ENCODE measurements around the gene STOML2. TPM values are rescaled to one million over a fixed set of nuclear protein-coding genes. Genes with fewer than 3 reads are reported as not detected.
A peak's percentile ranks its signal among the peaks of the same experiment; 100 is the strongest.

Gene STOML2
- total RNA-seq, 2 donors from 2014 or later, result 41.0 to 44.2 TPM

DNA sequence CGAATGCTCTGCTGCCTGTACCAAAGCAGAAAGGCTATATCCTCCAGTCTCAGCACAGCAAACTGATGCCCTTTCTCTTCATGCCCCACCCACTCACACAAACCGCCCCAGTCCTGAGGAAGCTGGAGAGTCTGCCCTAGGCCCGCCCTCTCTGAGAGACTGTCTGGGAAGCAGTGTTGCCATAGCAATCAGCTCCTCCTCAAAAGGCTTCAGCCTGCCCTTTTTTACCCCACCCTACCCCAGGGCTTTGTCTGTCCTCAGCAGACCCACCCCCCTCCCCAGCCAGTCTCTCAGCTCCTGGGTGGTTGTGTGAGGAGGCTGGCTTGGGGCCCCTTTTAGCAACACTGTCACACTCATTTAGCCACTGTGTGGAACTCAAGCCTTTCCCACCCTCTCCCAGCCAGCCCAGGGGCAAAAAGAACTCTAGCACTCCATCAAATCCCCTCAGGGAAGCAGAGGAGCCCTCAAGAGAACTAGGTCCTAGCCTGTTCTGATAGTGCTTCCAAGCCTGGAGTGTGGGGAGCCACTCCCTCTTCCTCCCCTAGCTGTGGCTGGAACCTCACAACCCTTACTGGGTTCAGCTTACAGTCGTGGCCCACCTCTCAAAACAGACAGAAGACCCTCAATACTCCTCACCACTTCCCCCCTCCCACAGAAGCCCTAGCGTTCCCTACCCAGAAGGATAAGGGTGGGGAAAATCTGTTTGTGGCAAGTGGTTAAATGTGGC lies 11.3 kb upstream of the STOML2 start:
- peak overlapping the region; percentile 99 for H3K4me3 Mint-ChIP-seq
- H3K9me3 ChIP-seq (ENCODE audit: control insufficient read depth, low read length, poor library complexity, severe bottlenecking), result no peaks in the 10 kb centered on the region
- no peaks in the 10 kb centered on the region for H3K27me3 Mint-ChIP-seq
- H3K36me3 Mint-ChIP-seq (ENCODE audit: low read depth), result no peaks in the 10 kb centered on the region
- peak; percentile 46 to 76 (median 52) for DNase-seq
- H3K4me1 Mint-ChIP-seq, result peaks cover 58% of the 10 kb centered on the region
- ATAC-seq, result peak; percentile 29
- H3K27ac Mint-ChIP-seq, result peak overlapping the region; percentile 96

DNA sequence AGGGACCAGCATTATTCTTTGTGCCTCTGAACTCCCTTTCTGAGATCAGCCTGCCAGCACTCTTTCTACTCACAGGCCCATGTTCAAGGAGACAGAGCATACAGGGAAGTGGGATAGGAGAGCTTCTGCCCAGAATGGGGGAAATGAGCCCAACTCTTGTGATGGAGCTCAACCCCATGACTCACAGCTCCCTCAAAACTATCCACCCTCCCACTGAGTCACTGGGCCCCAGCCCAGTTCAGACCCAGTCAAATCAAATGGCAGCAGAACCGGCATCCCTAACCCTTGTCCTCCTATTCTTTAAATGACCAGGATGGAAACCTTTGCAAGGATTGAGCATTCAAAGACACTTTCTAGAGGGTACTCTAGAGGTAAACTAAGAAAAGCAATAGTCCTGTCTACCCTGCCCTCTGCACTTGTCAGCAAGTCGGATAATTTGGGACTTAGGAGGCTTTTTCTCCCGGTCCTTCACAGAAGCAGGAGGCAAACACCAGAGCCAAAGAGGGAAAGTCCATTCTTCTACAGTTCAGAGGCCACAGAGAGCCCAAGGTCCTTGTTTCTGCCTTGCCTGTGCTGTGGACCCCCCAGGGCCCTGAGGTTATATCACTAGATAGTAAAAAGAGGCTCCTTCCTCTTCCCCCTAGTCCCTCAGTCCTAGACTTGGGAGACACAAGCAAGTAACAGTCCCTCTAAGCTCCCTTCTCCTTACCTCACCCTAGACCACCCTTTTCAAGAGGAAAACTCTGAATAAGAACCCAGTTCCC lies 9.5 kb upstream of the STOML2 start:
- H3K36me3 Mint-ChIP-seq (ENCODE audit: low read depth), result no peaks in the 10 kb centered on the region
- H3K4me3 Mint-ChIP-seq, result peak overlapping the region; percentile 83
- DNase-seq (no peak), ATAC-seq (no peak)
- peaks cover 62% of the 10 kb centered on the region for H3K4me1 Mint-ChIP-seq
- no peaks in the 10 kb centered on the region for H3K27me3 Mint-ChIP-seq
- H3K27ac Mint-ChIP-seq, result peak overlapping the region; percentile 92
- H3K9me3 ChIP-seq (ENCODE audit: control insufficient read depth, low read length, poor library complexity, severe bottlenecking), result no peaks in the 10 kb centered on the region

GRCh38 chr9:35111001-35111933 lies 8.3 kb upstream of the STOML2 start:
- Mint-ChIP-seq H3K4me1 (peaks cover 57% of the 10 kb centered on the region), H3K36me3 (ENCODE audit: low read depth) (no peaks in the 10 kb centered on the region), H3K27me3 (no peaks in the 10 kb centered on the region), H3K4me3 (peak overlapping the region; percentile 83), H3K27ac (peak overlapping the region; percentile 92)
- ATAC-seq (peak; percentile 80), DNase-seq (peak; percentile 89 to 96 (median 95))
- H3K9me3 ChIP-seq (ENCODE audit: control insufficient read depth, low read length, poor library complexity, severe bottlenecking), result no peaks in the 10 kb centered on the region

DNA sequence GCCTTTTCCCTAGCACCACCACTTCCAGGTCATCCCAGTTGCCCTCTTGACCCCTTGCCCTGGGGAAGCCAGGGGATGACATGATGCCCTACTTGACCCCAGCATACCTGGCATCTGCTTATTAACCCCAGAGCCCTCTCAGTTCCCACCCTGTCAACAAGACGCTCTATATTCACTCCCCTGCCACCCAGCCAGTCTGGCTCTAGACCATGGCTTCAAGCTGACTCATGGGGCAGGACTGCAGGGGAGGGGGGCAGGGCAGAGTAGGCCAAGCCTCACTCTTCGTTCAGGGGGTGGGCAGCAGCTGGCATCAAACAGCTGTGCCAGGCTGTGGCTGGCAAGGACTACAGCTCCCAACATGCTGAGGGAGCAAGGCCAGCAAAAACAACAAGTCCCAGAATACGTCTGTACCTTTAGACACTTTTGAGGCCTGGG lies 7.4 kb upstream of the STOML2 start:
- H3K36me3 Mint-ChIP-seq (ENCODE audit: low read depth), result peaks cover 5% of the 10 kb centered on the region
- no peaks in the 10 kb centered on the region for H3K27me3 Mint-ChIP-seq
- no peaks in the 10 kb centered on the region for H3K9me3 ChIP-seq (ENCODE audit: control insufficient read depth, low read length, poor library complexity, severe bottlenecking)
- H3K4me1 Mint-ChIP-seq, result peaks cover 48% of the 10 kb centered on the region
- DNase-seq, result no peak
- peak overlapping the region; percentile 92 for H3K27ac Mint-ChIP-seq
- ATAC-seq, result no peak
- H3K4me3 Mint-ChIP-seq, result peak overlapping the region; percentile 83

DNA sequence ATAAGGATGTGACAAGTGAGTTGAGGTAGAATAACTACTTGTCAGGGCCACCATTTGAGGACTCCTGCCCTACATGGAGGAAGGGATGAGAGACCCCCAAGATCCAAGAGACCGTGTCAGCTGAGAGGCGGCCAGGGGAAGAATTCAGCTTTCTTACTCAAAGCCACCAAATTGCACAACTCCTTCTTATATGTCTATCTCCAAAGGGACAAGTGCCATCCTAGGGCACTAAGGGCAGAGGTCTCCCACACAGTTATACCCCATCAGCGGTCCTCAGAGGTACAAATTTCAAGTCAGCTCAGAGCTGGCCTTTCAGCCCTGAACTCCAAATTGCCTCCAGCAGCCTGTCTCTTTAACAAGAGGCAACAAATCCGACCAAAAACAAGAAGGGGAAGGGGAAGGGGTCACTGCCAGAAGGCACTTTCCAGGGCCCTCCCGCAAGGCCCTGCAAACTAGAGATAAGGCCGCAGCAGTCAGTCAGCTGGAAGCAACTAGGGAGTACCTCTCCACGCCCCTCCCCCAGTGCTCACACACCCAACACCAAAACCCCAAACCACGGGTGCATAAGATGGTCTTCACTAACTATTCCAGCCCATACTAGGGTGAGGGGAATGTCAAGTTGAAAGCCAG lies 6.1 kb upstream of the STOML2 start:
- peak overlapping the region; percentile 6 for H3K27ac Mint-ChIP-seq
- no peaks in the 10 kb centered on the region for H3K9me3 ChIP-seq (ENCODE audit: control insufficient read depth, low read length, poor library complexity, severe bottlenecking)
- ATAC-seq (no peak), DNase-seq (no peak)
- no peak overlapping the region for H3K4me3 Mint-ChIP-seq
- H3K4me1 Mint-ChIP-seq, result peaks cover 37% of the 10 kb centered on the region
- peaks cover 5% of the 10 kb centered on the region for H3K36me3 Mint-ChIP-seq (ENCODE audit: low read depth)
- no peaks in the 10 kb centered on the region for H3K27me3 Mint-ChIP-seq

GRCh38 chr9:35108461-35108860 lies 5.5 kb upstream of the STOML2 start:
- Mint-ChIP-seq H3K4me3 (no peak overlapping the region), H3K27ac (peak overlapping the region; percentile 6), H3K27me3 (no peaks in the 10 kb centered on the region), H3K4me1 (peaks cover 35% of the 10 kb centered on the region), H3K36me3 (ENCODE audit: low read depth) (peaks cover 5% of the 10 kb centered on the region)
- ATAC-seq (no peak), DNase-seq (no peak)
- no peaks in the 10 kb centered on the region for H3K9me3 ChIP-seq (ENCODE audit: control insufficient read depth, low read length, poor library complexity, severe bottlenecking)

DNA sequence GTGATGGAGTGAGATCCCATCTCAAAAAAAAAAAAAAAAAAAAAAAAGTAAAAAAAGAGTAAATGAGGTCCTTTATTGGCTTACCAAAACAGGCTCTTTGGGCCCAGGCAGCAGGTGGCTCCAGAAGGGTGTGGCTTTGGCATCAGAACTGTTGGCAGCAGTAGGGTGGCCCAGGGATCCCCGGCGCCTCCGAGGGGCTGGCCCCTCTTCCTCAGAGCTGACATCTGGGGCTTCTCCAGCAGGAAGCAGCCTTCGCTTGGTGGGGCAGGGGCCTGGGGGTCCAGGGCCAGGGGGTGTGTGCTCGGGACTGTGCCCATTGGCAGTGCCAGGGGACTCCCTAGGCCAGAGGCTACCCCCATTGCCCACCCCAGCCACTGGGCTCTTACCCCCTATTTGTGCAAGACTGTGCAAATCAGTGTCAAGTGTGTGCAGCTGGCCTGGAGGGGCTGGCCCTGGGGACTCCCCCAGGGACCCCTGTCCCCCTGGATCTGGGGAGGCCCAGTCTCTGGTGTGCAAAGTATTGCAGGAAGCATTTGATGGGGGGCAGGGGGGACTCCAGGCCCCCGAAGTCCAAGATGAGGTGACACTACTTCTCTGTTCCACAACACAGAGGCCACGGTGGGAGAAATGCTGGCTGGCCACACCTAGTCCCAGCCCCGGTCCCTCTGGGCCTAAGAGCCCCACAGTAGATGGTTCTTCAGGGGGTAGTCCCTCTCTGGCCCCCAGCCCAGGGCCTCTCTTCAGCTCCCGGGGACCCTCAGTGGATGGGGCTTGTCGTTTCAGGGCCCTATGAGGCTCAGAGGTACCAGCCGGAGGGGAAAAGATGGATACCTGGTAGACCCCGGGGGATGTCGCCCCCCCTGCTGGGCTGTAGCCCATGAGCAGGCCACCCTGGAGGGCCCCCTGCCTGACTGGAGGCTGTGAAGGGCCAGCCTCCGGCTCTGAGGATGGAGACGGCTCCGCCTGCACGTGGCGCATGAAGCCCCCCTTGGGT lies 4.7 kb upstream of the STOML2 start:
- H3K4me3 Mint-ChIP-seq, result no peak overlapping the region
- no peaks in the 10 kb centered on the region for H3K9me3 ChIP-seq (ENCODE audit: control insufficient read depth, low read length, poor library complexity, severe bottlenecking)
- no peak for ATAC-seq
- peaks cover 9% of the 10 kb centered on the region for H3K36me3 Mint-ChIP-seq (ENCODE audit: low read depth)
- no peak overlapping the region for H3K27ac Mint-ChIP-seq
- no peaks in the 10 kb centered on the region for H3K27me3 Mint-ChIP-seq
- H3K4me1 Mint-ChIP-seq, result peaks cover 42% of the 10 kb centered on the region
- no peak for DNase-seq

DNA sequence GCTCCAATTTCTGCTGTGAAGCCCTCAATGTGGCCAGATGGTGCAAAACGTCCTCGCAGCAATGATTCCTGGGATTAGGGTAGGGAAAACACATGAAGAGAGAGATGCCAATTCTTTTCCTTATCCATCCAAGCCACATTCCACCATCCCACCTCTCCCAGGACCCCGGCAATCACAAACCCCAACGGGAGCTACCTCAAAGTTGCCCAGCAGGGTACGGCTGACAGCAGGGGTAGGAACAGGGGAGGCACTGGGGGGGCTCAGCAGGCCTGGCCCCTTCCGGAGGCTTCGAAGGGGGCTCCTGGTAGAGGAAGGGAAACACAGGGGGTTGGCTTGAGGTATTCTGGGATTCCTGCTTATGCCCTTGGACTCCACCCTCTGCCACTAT lies 3.4 kb upstream of the STOML2 start:
- peaks cover 9% of the 10 kb centered on the region for H3K36me3 Mint-ChIP-seq (ENCODE audit: low read depth)
- peaks cover 38% of the 10 kb centered on the region for H3K4me1 Mint-ChIP-seq
- H3K27ac Mint-ChIP-seq, result no peak overlapping the region
- no peaks in the 10 kb centered on the region for H3K27me3 Mint-ChIP-seq
- H3K9me3 ChIP-seq (ENCODE audit: control insufficient read depth, low read length, poor library complexity, severe bottlenecking), result no peaks in the 10 kb centered on the region
- no peak overlapping the region for H3K4me3 Mint-ChIP-seq
- ATAC-seq (no peak), DNase-seq (no peak)

DNA sequence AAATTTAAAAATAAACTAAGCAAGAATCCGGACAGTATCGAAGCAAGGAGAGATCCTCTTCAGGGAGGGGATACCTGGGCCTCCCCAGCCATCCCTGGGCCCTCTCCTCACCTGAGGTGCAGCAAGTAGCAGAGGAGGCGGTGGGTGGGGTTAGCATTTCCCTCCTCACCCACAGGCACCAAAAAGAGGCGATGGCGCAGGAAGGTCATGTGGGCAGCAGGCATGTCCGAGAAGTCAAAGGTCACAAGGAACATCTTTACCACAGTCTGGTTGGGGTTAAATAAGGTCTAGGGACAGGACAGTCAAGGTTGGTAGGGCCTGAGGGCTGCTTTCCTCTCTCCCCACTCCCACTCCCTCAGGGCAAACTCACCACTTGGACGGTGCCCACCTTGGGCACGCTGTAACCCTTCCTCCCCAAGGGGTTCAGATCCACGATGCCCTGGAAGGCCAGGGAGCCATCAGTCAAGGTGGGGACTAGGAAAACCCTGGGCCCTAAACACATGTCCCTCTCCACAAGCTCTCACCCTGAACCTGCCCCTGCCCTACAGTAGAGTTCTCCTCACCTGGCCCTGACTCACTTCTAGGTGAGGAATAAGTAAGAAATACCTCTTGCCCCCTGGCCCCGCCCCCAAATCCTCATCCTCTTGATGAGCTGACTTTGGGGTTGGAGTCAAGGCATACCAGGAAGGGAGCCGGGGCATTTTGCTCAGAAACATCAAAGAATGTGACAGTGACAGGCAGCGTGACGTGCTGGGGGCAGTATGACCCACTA lies 2.8 kb upstream of the STOML2 start:
- Mint-ChIP-seq H3K4me3 (no peak overlapping the region), H3K27me3 (no peaks in the 10 kb centered on the region), H3K27ac (no peak overlapping the region), H3K36me3 (ENCODE audit: low read depth) (peaks cover 11% of the 10 kb centered on the region), H3K4me1 (peaks cover 36% of the 10 kb centered on the region)
- ATAC-seq, result no peak
- no peak for DNase-seq
- no peaks in the 10 kb centered on the region for H3K9me3 ChIP-seq (ENCODE audit: control insufficient read depth, low read length, poor library complexity, severe bottlenecking)

GRCh38 chr9:35105126-35105525 lies 2.2 kb upstream of the STOML2 start:
- DNase-seq, result no peak
- Mint-ChIP-seq H3K4me1 (peaks cover 31% of the 10 kb centered on the region), H3K27me3 (no peaks in the 10 kb centered on the region), H3K4me3 (no peak overlapping the region), H3K27ac (peak overlapping the region; percentile 97), H3K36me3 (ENCODE audit: low read depth) (peaks cover 15% of the 10 kb centered on the region)
- ATAC-seq, result no peak
- no peaks in the 10 kb centered on the region for H3K9me3 ChIP-seq (ENCODE audit: control insufficient read depth, low read length, poor library complexity, severe bottlenecking)

GRCh38 chr9:35104586-35104985 lies 1.7 kb upstream of the STOML2 start:
- H3K9me3 ChIP-seq (ENCODE audit: control insufficient read depth, low read length, poor library complexity, severe bottlenecking), result no peaks in the 10 kb centered on the region
- Mint-ChIP-seq H3K27me3 (no peaks in the 10 kb centered on the region), H3K27ac (peak overlapping the region; percentile 97), H3K4me1 (peaks cover 27% of the 10 kb centered on the region), H3K4me3 (no peak overlapping the region), H3K36me3 (ENCODE audit: low read depth) (peaks cover 17% of the 10 kb centered on the region)
- no peak for ATAC-seq
- DNase-seq, result no peak
